Inflammatory macrophage (primary cell): ENCODE measurements around the gene OPRM1.

Experiments used
- DNase-seq, 2 donors: peaks; one replicate each; pipeline ENCODE4 v3.0.0-alpha.2; 2020 to 2022

Gene OPRM1

DNA sequence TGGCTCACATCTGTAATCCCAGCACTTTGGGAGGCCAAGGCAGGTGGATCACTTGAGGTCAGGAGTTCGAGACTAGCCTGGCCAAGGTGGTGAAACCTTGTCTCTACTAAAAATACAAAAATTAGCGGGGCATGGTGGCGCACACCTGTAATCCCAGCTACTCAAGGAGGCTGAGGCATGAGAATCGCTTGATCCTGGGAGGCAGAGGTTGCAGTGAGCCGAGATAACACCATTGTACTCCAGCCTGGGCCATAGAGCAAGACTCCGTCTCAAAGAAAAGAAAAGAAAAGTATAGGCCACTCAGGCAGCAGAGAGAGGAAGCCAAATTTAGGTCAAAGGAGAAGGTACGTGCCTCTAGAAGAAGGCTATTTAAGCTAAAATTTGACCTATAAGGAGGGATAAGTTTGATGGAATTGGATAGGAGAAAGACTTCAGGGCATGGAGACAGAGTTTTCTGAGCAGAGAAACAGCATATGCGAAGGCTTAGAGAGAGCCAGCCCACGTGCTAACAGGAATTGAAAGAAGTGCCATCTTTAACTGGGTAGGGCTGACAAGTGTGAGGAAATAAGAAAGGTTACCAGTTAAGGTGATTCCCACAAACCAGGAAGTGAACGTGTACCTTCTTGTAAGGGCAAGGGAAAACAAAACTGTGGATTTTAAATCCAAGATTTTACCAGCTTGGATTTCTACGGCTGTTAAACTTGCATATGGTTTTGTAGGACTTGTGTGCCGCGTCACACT, 203.7 kb downstream of the OPRM1 start:
- no peak for DNase-seq

DNA sequence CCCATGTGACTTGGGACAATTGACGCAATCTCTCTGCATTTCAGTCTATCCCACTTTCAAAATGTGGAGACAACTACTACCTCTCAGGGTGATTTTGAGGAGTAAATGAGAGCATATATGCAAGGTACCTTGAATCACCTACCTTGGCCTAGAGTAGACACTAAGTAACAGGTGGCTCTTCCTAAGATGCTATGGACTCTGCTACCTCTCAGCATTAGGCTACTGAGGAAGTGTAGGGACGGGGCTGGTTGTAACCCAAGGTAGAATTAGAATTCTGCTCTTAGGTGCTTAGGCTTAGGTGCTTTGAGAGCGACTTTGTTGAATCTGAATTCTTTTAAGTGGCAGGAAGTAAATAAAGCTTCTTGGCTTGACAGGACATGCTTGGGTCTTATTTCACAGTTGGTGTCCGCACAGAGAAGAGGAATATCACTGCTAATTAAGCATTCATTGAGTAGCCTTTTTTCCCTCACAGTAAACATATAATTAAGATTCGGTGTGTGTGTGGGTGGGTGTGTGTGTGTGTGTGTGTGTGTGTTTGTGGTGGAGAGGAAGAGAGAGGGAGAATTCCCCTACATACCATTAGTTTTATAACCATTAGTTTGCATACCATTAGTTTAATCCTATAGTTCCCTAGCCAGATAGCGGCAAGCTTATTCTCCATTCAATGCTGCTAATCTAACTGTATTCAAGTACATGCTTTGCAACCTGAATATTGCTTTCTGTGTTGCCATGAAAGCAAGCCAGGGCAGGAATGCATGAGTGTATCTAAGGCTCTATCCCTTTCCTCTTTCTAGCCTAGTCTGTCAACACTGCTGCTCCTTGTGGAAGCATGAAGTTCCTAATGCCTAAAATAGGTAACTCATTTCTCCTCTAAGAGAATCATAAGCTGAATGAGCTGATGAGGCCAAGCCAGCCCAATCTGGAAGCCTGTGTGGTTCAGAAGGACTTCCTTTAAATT, 205.0 kb downstream of the OPRM1 start:
- DNase-seq = no peak

DNA sequence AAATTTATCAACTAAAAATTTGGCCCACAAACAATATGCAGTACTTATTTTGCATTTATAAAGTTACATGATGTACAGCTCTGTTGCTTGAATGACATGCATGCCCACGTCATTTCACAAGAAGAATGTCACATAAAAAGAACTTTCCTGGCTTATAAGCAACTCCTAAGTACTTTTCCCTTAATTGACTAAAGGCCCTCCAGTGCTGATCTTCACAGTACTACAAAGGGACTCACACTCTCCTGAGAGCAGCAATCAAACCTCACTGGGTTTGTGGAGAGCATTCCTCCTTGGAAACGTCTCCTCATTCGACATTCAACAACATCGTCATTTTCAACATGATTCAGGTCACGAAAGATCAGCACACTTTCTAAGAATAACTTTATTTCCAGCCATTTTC, 206.5 kb downstream of the OPRM1 start:
- no peak for DNase-seq

DNA sequence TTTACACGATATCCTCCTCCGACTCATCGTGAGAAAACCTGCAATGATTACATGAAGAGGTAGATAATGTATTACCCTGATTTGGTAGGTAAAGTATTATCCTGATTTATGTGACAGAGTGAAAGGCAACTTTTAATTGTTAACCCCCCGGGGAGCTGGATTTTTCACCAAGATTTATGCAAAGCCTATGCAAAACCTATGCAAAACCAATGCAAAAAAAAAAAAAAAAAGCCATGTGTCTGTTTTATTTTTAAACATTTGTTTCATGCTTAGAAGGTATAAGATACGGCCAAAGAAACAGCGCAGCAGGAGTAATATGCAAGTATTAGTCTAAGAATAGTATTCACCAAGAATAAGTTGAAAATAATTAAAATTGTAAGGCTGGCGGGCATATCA, 207.7 kb downstream of the OPRM1 start:
- no peak for DNase-seq

DNA sequence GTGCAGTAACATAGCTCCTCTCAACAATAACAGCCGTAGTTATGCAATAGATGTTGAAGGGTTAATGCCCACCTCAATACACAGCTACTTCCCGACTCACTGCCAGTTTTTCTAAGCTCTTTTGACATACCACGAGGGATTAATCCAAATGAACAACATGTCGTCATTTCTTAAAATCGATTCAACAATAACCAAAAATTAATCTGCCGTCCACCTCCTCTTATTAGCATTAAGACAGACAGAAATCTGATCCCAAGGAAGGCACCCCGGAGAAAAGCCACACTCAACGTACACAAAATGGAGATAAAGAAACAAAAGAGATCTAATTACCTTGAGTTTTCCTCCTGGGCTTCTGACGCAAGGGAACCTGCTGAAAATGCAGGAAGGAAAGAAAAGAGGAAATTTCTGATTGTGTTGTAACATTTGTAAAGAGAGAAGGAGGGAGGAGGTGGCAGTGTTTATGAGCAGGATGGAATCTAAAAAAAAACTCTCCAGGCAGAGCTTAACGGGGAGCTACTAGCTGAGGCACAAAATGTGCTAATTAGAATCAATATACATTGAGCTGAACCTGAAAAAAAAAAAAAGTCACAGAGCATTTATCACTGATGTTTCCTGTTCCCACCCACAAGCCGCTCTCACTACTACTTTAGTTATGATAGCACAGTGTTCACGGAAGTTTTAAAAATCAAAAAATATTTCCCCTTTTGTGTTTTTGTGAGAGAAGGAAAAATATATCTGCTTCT, 208.2 kb downstream of the OPRM1 start:
- DNase-seq = peak; percentile 9 to 29

DNA sequence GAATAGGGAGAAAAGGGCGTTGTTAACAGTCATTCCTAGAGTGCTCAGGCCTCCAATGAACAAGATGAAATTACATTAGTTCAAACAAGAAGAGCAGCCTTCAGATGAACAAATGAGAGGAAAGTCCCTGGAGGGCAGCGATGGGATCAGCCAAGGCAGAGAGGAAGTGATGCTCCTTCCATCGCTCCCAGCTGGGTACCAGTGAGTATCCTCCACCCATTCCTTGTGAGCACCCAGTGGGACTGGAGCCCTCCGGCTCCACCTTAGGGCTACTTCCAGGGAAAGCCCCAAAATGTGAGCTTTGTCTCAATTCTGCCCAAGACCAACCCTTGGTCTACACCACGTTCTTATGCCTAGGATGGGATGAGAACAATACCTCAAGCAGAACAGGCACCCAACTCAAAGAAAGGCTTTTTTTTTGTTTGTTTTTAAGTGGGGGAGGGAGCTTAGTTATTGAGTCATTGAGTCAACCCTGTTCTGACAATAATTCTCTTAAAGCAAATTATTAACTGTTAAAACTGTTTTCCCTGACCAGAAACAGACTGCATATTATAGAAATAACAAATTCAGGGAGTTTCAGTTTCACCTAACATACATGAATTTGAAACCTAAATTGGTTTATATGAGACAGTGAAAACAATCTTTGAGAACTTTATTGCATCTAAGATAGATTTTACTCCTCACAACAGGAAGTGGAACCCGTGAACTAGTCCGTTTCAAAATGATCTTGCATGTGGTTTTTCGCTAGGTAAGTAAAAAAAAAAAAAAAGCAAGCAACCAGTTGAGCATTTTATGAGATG, 210.7 kb downstream of the OPRM1 start:
- DNase-seq = peak; percentile 12 to 41

DNA sequence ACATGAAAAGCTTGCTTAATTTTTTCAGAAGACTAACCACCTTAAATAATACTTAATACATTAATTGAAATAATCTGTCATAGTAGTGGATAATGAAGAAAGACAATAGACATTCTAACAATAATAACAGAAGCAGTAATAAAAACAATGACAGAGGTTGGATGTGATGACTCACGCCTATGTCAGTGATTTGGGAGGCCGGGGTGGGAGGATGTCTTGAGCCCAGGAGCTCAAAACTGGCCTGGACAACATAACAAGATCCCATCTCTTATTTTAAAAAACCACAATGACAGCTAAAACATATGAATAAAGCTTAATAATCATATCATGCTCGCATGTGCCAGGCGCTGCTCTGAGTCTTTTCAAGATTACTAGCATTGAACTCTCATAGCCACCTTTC, 212.1 kb downstream of the OPRM1 start:
- no peak for DNase-seq

DNA sequence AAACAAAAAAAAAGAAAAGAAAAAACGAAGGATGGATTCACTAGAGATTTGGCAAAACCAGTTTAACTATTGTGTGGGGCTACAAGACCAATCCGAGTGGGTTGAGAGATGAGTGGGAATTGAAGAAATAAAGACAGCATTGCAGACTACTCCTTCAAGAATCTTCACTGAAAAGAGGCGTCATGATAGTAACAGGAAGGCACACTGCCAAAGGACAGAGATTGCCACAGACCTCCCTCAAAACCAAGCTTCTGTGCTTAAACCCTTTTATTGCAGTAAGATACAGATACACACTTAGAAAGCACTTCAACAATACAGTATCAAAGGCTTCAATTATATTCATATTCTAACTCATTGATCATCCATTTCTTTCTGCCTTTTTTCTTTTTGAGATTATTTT, 213.6 kb downstream of the OPRM1 start:
- peak; percentile 61 to 74 for DNase-seq

DNA sequence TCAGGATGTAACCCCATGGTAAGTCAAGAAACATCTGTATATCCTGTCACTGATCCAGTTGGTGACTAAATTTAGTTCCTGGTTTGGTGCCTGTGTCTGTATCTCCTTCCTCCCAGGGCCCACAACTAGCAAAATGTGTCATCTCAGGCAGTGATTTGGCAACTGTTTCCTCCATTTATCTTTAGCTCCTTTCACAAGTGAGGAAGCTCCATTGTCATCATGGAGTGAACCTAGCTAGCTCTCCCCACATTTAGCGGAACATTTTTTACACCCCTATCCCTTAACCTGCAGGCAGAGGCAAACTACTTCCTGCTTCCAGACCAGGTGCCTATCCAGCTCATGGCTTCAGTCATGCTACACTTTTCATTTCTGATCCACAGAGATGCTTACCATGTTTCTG, 218.0 kb downstream of the OPRM1 start:
- peak; percentile 93 for DNase-seq

DNA sequence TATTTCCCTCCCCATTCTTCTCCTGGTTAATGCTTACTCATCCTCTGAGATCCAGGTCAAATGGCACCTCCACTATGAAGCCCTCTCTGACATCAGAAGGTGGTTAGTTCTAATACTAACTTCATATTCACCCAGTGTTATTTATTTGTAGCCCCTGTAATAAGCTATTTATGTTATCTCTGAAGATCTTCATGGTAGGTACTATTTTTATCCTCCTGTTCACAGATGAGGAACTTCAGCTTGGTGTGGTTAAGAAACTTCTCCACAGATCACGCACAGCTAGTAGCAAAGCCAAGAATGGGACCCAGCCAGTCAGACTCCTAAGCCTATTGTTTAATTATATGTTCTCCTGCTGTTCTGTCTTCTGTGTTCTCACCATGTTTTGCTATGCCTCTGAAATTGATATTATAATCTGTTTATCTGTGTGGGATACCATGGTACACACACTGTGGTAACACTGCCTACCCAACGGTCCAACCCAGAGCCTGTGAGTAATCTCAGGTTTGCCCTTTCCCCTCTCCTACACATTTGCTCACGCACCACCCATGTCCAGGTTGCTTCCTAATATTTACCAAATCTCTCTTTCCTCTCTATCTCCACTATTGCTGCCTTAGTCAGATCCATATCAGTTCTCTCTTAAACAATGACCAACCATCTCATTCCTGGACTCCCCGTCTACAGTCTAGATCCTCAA, 219.2 kb downstream of the OPRM1 start:
- DNase-seq = peak; percentile 64 to 74

DNA sequence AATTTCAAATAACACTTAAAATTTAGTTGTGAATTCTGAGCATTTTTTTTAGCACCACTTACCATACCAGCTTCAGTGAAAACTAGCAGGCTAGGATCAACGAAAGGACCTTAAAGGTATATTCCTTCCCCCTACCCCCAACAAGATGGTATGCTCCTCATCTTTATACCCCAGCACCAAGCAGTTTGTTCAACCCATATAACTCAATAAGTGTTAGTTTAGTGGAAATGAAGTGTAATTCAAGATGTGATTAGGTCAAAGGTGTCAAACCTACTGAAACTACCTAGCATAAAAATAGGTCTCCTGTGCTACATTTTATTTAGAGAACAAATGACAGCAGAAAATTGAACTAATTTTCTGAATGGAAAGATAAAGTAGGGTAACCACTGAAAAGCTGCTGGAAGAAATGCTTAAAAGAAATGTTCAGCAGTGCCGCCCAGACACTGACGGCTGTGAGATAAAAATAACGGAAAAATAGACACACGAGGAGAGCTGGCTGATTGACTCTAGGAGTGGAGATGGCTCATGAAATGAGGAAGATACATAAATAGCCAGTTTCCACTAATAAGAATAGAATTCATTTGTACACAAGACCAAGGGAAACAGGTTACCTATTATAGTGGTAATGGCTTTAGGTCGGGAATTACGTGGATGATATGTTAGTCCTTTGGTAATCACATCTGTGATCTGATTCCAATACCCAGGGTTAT, 222.8 kb downstream of the OPRM1 start:
- peak in 1 of 2 donors; percentile 47 for DNase-seq

DNA sequence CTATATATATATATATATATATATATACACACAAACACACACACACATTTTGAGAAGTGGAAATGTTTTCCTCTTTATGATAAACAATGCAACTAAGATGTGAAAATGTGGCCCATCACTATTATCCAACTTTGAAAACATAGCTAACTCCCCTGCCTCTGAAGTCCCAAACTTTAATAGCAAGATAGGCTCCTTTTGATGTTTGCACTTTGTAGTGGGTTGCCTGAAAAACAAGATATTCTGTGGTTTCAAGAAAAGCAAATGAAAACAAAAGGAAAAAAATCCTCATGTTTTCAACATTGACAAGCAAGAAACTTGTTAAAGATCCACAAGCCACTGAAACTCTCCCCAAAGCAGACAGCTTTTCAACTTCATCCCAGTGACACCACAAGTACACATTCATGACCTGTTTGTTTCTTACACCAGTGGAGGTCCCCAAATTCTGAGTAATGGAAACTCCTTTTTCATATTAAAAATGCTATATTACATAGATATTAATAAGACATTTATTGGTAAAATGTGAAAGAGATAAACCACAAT, 227.6 kb downstream of the OPRM1 start:
- DNase-seq = no peak

DNA sequence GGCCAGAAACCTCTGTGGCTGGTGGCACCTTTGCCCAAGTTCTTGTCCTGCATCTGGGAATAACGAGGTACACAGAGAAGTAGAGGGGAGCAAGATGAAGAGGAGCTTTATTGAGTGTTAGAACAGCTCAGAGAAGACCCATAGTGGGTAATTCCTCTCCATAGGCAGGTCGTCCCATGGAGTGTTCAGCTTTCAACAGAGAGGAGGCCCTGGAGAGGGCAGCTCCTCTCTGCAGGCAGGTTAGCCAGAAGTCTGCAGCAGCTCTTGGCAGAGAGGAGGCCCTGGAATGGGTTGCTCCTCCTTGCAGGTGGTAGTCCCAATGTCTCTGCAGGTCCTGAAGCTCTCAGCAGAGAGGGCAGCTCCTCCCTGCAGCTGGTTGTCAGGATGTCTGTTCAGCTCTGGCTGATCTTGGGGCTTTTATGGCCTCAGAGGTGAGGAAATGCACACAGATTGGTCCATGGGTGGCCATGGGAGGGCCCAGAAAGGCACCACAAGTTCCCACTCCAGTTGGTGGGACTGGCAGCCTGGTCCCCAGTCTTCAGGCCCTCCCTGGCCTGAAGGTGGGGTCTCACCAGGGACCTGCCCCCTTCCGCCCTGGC, 228.6 kb downstream of the OPRM1 start:
- DNase-seq = no peak

DNA sequence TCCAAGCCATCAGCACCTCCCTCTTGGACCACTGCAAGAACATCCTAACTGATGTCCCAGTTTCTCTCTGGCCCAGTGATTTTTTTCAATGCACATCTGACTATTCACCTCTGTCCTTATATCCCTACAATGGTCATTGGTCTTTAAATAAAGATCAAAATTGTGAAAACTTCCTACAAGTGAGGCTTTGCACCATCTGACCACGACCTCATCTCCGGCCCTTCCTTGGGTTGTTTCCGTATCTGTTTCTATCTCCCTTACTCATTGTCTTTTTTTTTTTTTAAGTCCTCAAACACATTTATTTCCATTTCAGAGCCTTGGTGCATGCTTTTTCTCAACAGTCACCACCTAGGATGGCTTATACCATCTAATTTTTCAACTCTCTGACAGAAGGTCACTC, 229.4 kb downstream of the OPRM1 start:
- peak; percentile 32 to 43 for DNase-seq

DNA sequence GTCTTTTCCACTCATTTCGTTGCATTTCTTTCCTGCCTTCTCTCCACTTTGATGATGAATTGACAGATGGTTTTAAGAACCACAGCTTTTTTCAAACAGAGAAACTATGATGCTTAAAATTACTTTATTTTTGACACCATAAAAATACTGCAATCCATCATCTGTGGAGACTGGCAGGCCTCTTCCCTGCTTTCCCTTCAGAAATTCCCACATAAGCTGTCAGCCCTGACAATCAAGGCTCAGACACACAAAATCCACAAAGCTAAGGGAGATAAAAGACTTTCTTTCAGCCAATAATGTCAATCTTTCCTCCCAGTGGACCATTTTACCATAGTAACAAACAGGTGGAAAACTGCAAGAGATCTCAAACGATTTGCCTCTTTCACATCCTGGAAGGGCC, 235.1 kb downstream of the OPRM1 start:
- DNase-seq = no peak

DNA sequence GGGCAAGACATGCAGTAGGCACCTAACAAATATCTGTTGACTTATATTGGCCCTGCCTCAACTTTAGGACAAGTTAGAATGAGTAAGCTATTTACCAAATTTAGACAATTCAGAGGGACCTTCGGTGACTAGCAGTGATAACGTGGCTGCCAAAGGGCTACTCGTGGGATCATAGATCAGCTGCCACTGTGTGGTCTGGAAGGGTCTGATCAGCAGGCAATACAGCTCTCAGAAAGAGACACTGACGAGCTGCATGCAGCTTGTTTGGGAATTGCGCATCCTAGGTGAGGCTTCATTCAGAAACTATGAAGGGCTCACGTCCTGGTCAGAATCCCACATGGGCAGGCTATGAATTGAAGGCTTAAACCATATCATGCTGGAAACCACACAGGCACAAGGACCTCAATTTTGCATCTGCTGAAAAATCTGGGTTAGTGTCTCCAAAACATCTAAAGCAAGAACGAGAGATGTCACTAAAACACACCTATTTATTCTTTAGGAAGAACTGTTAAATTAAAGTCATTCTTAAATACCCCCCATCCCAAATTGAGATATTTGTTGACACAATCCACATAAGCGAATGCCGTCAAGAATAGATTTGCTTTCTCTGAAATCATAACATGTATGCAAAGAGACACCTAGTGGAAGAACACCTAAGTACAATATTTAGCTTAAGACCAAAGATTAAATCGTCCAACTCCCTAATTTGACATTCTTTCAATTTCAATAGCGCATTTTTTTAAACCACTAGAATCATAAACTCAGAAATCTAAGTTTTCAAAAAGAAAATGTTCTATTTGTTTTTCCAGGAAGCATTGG, 238.0 kb downstream of the OPRM1 start:
- DNase-seq = peak in 1 of 2 donors; percentile 61

DNA sequence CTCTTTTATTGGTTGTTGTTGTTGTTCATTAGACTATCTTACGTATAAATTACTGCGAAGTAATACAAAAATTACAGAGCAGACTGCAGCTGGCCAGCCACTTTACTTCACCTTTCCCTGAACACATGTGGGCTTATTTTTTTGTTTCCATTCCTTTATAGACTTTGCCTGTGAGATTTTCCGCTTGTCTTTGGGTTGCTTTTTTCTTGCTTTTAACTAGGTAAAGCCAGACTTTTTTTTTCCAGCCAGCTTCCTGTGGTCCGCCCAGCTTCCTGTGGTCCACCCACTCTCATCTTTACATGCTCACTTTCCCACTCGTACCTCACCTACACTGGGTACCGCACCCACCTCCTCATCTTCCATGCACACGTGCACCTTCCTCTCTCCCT, 238.6 kb downstream of the OPRM1 start:
- no peak for DNase-seq

DNA sequence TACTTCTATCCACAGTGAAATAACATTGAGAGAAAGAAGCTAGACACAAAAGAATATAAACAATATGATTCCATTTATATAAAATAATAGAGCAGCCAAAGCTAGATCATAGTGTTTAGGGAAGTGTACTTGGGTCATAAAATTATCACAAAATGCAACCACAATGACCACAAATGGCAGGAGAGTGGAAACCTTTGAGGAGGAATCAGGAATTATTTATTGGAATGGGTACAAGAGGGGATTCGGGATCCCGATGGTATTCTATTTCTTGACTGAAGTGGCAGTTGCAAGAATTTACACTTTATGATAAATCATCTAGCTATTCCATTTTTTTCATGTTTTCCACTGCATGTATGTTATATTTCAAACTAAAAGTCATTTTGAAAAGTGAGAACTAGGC, 241.5 kb downstream of the OPRM1 start:
- no peak for DNase-seq

DNA sequence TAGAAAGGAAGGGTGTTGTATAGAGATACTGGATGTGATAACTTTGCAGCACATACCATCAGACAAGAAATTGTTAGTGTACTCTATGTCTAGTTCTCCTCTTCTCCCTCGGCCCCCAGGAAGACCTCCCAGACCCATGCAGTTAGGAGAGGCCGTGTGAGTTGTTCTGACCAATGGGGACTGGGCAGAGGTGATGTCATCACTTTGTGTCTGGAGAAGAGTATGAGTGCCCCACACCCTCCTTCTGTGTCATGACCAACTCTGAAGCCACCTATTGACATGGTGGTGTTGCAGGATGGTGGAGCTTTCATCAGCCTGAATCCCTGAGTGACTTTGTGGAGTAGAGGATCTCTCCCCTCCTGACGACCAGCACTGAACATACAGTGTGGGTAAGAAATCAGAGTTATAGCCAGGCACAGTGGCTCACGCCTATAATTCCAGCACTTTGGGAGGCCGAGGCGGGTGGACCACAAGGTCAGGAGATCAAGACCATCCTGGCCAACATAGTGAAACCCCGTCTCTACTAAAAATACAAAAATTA, 245.3 kb downstream of the OPRM1 start:
- DNase-seq = no peak
